22Rv1 (cell line): ENCODE data around the gene RBPJL.

Experiments used
- ZFX ChIP-seq: fragments of 450-650 bp; IDR thresholded peaks from 2 replicates; pipeline ENCODE4 v1.6.1; 2017; ENCODE audit warnings: antibody characterized with exemption, borderline replicate concordance
- TF ChIP-seq, protein P1 (sequence below): fragments of 450-650 bp; IDR thresholded peaks from 2 replicates; pipeline ENCODE4 v1.5.1; 2017; ENCODE audit warnings: mild to moderate bottlenecking

DNA sequence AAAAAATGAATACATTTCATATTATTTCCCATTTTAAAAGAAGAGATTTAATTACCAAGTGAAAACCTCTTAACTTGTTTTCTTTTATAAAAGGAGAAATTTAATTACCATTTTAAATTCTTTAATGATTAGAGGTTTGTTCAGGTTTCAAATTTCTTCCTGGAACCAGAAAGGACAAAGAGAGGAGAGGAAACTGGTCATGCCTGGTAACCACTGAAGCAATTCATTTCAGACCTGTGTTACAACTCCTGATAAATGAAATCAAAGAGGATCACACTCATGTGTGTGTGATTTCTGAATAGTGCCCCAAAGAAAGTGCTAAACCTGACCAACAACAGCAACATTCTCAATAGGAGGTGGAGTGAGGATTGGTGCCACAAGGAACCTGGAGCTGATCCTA lies 39.7 kb upstream of the RBPJL start:
- TF ChIP-seq, protein P1, sequence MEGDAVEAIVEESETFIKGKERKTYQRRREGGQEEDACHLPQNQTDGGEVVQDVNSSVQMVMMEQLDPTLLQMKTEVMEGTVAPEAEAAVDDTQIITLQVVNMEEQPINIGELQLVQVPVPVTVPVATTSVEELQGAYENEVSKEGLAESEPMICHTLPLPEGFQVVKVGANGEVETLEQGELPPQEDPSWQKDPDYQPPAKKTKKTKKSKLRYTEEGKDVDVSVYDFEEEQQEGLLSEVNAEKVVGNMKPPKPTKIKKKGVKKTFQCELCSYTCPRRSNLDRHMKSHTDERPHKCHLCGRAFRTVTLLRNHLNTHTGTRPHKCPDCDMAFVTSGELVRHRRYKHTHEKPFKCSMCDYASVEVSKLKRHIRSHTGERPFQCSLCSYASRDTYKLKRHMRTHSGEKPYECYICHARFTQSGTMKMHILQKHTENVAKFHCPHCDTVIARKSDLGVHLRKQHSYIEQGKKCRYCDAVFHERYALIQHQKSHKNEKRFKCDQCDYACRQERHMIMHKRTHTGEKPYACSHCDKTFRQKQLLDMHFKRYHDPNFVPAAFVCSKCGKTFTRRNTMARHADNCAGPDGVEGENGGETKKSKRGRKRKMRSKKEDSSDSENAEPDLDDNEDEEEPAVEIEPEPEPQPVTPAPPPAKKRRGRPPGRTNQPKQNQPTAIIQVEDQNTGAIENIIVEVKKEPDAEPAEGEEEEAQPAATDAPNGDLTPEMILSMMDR = no peak
- TF ChIP-seq ZFX = no peak
